Esophagus squamous epithelium (tissue), 4 donors: ENCODE results near the gene ARFIP1.

ENCODE experiments used
- CTCF ChIP-seq, 6 experiments: fragments of 450-650 bp in 4 of 6; fragments of 200-600 bp in 2 of 6; sonication (generic) in 2 of 6; IDR thresholded peaks; one replicate each; pipeline ENCODE4 v1.5.1; 2016 to 2019; ENCODE audit warnings: antibody characterized with exemption in 6 of 6, mild to moderate bottlenecking in 4 of 6, moderate library complexity in 4 of 6
- POLR2A ChIP-seq, 4 donors: fragments of 450-650 bp; IDR thresholded peaks; one replicate each; pipeline ENCODE4 v1.6.1; 2017; ENCODE audit warnings: antibody characterized with exemption in 4 of 4, mild to moderate bottlenecking in 4 of 4, moderate library complexity in 3 of 4

- TF ChIP-seq CTCF (IDR thresholded peaks at IDR 0.05) (no peak), POLR2A (IDR thresholded peaks at IDR 0.05) (no peak)
Measured at GRCh38 chr4:152847376-152847775, 67.6 kb downstream of the ARFIP1 start.
